GM18870 (cell line): ENCODE measurements around the gene SDS.

Source experiments
- ATAC-seq: cut with Tn5 transposase; IDR thresholded peaks from one replicate; pipeline ENCODE4 v1.9.1; 2021; ENCODE audit warnings: moderate library complexity; ENCODE audit not compliant: unreplicated experiment

The SDS gene

GRCh38 chr12:113403435-113404415, at the start of gene SDS:
SDS (minus strand) TSS chr12:113403887; CDS start chr12:113399708, 4,179 bp downstream.
- ATAC-seq: no peak

- no peak for ATAC-seq
Measured at GRCh38 chr12:113453330-113453729, 49.6 kb upstream of the SDS start.

GRCh38 chr12:113452458-113452857, 48.8 kb upstream of the SDS start:
- no peak for ATAC-seq

GRCh38 chr12:113449839-113450238, 46.2 kb upstream of the SDS start:
- no peak for ATAC-seq

GRCh38 chr12:113449299-113449698, 45.6 kb upstream of the SDS start:
- no peak for ATAC-seq

- no peak for ATAC-seq
Measured at GRCh38 chr12:113448873-113449272, 45.2 kb upstream of the SDS start.

GRCh38 chr12:113445544-113446171, 42.0 kb upstream of the SDS start:
- no peak for ATAC-seq

GRCh38 chr12:113443030-113443539, 39.4 kb upstream of the SDS start:
- no peak for ATAC-seq

GRCh38 chr12:113440947-113441782, 37.5 kb upstream of the SDS start:
- ATAC-seq: no peak

- no peak for ATAC-seq
Measured at GRCh38 chr12:113440336-113440735, 36.6 kb upstream of the SDS start.

GRCh38 chr12:113439606-113440030, 35.9 kb upstream of the SDS start:
- ATAC-seq: no peak

- no peak for ATAC-seq
Measured at GRCh38 chr12:113439301-113439597, 35.6 kb upstream of the SDS start.

GRCh38 chr12:113438523-113439300, 35.0 kb upstream of the SDS start:
- no peak for ATAC-seq

- no peak for ATAC-seq
Measured at GRCh38 chr12:113437729-113438100, 34.0 kb upstream of the SDS start.

- no peak for ATAC-seq
Measured at GRCh38 chr12:113436993-113437728, 33.5 kb upstream of the SDS start.

- ATAC-seq: no peak
Measured at GRCh38 chr12:113436586-113436985, 32.9 kb upstream of the SDS start.

GRCh38 chr12:113435367-113435766, 31.7 kb upstream of the SDS start:
- ATAC-seq: no peak

- ATAC-seq: no peak
Measured at GRCh38 chr12:113432986-113433385, 29.3 kb upstream of the SDS start.

GRCh38 chr12:113428482-113428881, 24.8 kb upstream of the SDS start:
- no peak for ATAC-seq

GRCh38 chr12:113427882-113428281, 24.2 kb upstream of the SDS start:
- ATAC-seq: no peak
